GM19023 (cell line): Measurements from ENCODE around the gene CENPN.

Experiments
- ATAC-seq: cut with Tn5 transposase; IDR thresholded peaks from one replicate; pipeline ENCODE4 v1.9.1; 2021; ENCODE audit warnings: mild to moderate bottlenecking, moderate library complexity; ENCODE audit not compliant: unreplicated experiment

The CENPN gene

GRCh38 chr16:81029930-81030604 is 23.1 kb downstream of the CENPN start:
- no peak for ATAC-seq

DNA sequence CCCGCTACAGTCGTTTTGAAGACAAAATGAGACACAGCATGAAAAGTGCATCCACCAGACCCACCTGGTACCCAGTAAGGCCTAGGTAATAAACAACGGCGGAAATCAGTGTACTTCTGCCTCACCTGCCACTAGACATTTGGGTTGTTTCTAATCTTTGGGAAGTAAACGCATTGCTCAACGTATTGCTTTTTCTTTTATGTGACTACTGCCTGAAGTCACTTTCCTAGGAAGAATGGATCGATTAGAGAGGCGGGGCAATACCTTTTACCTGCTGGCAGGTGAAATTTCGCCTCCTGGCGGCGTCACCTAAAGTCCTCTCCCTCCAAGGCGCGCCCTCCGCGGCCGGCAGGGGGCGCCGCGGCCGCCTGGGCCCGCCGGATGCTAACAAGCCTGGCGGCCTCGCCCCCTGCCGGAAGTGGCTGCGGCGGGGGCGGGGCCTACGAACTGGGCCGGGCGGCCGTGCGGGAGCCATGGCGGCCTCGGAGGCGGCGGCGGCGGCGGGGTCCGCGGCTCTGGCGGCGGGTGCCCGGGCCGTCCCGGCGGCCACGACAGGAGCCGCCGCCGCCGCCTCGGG is 28.5 kb downstream of the CENPN start, which contains the start of gene ATMIN:
Gene ATMIN, plus strand, starts transcription at position 445 of the 577 bp plus-strand sequence. Its CDS starts 29 bp downstream, at position 474.
- peak; percentile 91 for ATAC-seq

DNA sequence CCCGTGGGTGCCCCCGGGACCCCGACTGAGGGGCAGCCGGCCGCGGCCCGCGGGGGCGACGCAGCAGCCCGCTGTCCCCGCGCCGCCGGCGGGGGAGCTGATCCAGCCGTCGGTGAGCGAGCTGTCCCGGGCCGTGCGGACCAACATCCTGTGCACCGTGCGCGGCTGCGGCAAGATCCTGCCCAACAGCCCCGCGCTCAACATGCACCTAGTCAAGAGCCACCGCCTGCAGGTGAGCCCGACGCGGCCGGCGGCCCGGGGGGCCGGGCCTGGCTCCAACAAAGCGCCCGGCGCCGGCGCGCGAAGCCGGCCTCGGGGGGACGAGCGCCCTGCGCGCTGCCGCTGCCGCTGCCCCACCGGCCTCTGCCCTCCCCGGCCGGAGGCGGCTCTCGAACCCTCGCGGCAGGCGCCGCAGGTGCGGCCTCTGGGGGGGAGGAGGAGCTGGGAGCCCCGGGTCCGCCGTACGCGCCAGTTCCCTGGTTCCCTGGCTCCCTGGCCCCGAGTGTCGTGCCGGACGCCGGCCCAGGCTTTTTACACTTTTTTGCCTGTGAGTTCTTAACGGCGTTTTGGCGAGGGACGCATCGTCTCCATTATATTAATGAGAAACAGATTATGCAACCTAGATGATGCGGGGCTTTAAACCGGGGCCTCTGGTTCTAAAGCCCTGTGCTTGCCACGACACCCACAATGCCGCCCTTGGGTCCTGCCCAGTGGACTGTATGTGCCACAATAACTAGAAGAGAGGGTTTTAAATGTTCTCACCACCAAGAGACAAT is 29.1 kb downstream of the CENPN start:
- peak; percentile 55 for ATAC-seq

GRCh38 chr16:81036751-81037350 is 29.8 kb downstream of the CENPN start:
- no peak for ATAC-seq

DNA sequence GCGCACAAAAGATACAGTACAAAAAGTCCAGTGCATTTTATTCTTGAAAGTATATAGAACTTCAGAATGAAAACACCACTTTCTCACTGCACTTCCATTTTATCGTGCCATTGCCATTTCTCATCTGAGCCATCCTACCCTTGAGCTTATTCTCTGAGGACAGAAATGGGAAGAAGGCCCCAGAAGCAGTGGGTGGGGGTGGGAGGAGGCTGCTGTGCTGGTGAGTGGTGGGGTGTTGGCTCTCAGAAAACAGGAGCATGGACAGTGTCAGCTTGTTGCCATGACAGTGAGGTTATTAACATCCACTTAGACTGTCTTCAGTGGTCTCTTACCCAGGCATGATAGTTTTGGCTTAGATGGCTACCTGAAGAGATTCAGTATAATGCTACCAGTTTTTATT is 33.1 kb downstream of the CENPN start:
- no peak for ATAC-seq

DNA sequence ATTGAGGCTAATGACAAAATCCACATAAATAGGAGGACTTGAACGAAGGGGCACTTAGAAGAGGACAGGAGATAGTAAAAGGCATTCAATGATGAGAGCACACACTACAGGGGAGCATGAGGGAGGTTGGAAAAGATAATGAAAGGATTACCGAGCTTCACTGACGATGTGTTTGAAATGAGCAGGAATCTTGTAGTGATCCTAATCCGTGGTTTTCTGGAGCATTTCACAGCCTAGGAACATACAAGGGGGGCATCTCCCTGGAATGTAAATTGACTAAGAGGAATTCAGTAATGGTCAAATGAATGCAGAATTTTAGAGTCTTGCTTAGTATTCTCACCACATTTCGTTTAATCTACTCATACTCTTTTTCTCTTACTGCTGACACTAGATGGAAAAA is 33.8 kb downstream of the CENPN start:
- no peak for ATAC-seq

DNA sequence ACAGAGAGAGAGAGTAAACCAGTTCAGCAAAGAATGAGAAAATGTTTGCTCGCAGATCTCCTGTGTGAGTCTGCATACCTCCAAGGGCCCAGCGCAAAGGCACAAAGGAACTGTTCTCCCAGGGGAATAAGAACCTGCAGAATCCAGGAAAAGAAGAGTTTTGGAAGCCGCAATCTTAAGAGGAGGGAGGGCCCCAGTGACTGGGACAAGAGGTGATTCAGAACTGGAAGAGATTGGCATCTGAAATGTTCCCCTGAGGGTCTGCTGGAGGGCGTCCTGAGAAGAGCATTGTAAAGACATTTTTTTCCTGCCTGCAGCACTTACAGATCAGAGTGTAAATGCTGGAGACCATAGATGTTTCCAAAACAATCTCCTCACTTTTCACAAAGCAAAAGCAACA is 34.7 kb downstream of the CENPN start:
- ATAC-seq, result no peak

- ATAC-seq, result no peak
Measured at GRCh38 chr16:81042821-81043220, 35.8 kb downstream of the CENPN start.

DNA sequence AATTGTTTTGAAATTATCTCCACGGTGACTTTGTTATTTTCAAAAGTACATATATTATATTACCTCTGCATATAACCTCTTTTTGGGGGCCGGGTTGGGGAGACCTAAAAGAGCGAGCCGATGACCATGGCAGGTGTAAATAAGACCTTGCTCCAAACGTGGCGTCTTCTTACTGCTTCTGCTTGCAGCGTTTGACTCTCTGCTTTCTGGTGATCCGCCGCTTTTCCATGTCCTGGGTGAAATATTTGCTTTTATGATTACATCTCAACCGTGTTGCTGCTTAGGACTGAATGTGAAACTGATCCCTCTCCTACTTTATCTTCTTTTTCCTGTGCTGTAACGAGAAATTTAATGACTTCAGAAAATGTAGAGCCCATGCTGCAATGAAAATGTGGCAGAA is 46.7 kb downstream of the CENPN start:
- ATAC-seq, result no peak

- no peak for ATAC-seq
Measured at GRCh38 chr16:81060576-81061306, 53.7 kb downstream of the CENPN start.

DNA sequence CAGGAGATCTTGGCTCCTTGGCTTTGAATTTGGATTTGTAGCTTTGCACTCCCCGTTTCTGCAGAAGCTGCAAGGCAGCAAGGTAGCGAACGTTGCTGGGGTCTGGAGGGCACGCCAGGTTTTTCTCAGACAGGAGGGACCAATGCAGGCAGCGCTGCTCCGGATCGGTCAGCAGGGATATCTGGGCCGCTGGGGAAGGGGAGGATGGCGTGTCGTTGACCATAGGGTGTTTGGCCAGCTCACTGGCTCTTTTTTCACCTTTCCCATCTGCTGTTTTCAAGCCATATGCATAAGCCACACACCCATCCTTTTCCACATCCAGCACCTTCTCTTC is 54.3 kb downstream of the CENPN start:
- no peak for ATAC-seq

DNA sequence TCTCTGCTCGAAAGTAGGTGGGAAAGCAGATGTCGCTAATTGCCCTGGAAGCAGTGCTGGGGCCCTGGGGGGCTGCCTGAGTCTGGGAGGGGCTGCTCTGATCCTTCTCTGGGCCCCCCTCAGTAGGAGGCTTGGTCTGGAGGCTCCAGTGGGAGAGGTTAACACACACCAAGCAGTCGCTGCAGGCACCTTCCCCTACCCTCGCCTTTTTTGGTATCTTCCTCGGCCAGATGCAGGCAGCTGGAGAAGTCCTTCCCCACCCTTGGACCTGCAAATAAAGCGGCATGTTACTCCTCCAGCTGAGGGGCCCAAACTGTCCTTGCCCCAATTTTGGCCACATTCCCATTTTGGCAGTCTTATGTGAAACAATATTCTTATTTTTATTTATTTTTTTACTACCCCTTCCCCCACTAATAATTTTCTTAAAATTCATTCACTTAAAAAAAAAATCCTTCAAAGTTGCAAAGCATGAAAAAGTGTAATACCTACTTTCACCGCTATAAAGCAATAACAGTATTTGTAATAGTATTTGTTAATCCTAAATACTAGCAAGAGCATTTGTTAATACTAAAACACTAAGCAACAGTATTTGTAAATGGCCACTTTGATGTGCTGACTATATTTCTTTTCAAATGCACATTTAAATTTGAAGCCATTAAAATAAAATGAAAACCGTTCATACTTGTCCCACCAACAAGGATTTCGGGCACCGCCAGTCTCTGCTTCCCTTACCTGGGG is 55.0 kb downstream of the CENPN start:
- ATAC-seq, result no peak

DNA sequence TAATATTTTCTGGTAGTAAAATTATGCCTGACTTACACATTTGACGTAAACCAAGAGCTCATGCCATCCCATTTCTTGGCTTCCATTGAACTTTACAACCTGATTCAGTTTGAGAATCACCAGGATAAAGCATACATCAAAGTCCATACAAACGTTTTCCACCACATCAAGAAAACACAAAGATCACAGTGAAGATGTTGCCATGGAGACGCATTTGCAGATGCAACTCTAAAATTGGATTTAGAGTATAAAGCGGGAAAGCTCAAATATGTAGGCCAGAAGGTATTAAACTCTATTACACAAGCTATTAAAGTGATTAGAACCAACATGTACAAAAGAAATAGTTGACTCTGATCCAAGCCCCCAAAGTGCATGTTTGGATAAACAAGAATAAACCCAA is 59.7 kb downstream of the CENPN start:
- ATAC-seq, result no peak

- no peak for ATAC-seq
Measured at GRCh38 chr16:81067166-81067565, 60.2 kb downstream of the CENPN start.

GRCh38 chr16:81069063-81069462 is 62.0 kb downstream of the CENPN start:
- ATAC-seq, result no peak

DNA sequence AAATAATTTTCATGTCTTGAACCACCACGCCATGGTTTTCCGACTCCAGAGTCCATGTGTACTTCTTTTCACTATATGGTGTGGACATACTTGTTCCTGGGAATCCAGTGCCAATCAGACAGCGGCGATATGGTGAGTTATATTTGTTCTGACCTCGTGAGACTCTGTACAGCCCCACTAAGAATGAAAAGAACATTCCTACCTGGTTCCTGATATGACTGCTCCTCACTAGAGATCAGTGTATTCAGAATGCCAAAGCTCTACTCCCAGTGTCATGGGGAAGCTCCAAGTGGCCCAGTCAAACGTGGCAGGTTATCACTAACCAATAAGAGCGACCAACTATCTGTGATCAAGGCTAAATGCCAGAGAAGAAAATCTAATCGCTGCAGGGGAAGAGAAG is 64.0 kb downstream of the CENPN start:
- no peak for ATAC-seq

- ATAC-seq, result no peak
Measured at GRCh38 chr16:81071805-81072204, 64.8 kb downstream of the CENPN start.

DNA sequence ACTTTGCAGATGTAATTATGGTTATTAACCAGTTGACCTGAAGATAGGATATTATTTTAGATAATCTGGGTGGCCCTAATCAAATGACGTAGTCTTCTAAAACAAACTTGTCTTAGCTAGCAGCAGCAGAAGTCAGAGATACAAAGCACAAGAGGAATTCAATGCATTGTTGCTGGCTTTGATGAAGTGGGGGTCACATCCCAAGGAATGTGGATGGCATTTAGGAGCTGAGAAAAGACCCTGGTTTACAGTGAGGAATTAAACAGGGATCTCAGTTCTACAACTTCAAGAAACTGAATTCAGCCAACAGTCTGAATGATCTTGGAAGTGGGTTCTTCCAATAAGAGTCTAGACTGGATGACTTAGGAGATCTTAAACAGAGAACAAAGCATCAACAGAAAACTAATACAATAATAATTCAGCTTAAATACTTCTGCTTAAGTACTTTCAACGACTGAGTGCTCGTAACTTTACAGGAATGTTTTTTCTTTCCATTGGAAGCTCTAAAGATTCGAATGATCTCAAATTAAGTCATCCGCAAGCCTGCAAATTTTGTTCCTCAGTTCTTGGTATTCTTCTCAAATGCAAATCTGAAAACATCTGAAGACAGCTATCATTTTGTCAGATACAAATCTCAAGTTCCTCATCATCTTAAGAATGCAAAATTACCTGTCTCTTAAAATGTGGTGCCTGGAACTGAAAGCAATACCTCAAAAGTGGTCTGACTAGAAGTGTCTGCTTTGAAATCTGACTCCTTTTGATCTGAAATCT is 66.7 kb downstream of the CENPN start:
- ATAC-seq, result no peak

DNA sequence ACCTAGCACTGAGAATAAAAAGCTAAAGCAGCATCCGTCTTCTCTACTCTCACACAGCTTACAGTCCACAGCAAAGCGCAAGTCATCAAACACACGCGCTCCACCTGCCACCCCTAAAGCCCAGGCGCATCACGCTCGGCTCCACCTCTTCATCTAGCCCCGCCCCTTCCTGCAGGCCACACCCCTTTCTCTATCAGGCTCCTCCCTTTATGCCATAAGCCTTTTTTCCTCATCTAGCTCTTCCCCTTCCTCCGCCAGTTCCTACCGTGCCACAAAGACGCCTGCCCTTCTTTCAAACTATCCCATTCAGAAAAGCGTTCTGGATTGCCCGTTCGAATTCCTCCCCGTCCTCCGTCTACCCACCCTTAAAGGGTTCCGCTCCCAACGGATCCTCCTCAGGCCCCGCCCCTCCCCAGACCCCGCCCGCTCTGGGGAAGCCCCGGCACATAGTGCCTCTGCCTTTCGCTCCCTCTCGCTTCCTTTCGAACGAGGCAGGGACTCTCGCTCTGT is 69.6 kb downstream of the CENPN start:
- peak; percentile 83 for ATAC-seq
